DMS153 treated with DMSO at 0.1 percent for 48 hours (cell line): ENCODE data around the gene KIAA1217.
"Not testable (repeated sequence)": the region's sequence is repeated elsewhere in the genome, so short reads cannot be mapped to it uniquely, and the experiment has no call there.

Experiments used
- DNase-seq: peaks from one replicate; lab custom pipeline; 2025; ENCODE audit not compliant: unreplicated experiment; lab: John Stamatoyannopoulos, UW

The KIAA1217 gene

DNA sequence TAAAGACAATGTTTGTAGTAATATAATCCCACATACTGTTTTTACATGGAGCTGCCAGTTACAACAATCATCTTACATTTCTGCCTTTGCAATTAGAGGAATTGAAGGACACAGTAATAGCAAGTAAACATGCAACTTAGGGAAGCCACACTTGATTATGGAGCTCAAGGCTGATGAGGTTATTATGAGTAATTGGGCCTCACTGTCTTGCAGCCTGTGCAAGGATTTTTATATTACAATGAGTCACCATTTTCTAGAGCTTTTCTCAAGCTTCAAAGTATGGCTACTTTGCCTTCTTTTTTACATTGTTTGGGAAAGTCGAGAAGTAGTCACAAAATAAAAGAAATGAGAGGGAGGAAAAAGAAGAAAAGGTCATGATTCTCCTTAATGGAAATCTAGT, 226.4 kb downstream of the KIAA1217 start:
- DNase-seq: no peak

DNA sequence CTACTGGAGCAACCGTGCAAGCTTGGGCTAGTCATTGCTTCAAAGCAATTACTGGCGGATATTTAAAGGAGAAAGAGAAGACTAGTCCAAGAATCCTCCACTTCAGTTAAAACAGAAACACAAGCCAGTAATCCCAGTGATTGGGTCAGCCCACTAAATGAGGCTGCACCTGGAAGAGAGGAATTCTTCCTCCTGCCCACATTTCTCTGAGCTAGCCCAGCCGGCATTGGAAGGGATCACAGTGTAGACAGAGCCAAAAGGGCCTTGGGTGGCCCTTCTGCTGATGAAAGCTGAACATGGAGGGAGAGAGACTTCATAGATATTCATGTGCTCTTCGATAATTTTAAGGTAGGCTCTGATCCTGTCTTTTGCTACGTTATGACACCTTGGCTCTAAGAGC, 228.4 kb downstream of the KIAA1217 start:
- DNase-seq: no peak

GRCh38 chr10:24438800-24439199, 229.9 kb downstream of the KIAA1217 start:
- DNase-seq: no peak

GRCh38 chr10:24439935-24440334, 231.0 kb downstream of the KIAA1217 start:
- no peak for DNase-seq

DNA sequence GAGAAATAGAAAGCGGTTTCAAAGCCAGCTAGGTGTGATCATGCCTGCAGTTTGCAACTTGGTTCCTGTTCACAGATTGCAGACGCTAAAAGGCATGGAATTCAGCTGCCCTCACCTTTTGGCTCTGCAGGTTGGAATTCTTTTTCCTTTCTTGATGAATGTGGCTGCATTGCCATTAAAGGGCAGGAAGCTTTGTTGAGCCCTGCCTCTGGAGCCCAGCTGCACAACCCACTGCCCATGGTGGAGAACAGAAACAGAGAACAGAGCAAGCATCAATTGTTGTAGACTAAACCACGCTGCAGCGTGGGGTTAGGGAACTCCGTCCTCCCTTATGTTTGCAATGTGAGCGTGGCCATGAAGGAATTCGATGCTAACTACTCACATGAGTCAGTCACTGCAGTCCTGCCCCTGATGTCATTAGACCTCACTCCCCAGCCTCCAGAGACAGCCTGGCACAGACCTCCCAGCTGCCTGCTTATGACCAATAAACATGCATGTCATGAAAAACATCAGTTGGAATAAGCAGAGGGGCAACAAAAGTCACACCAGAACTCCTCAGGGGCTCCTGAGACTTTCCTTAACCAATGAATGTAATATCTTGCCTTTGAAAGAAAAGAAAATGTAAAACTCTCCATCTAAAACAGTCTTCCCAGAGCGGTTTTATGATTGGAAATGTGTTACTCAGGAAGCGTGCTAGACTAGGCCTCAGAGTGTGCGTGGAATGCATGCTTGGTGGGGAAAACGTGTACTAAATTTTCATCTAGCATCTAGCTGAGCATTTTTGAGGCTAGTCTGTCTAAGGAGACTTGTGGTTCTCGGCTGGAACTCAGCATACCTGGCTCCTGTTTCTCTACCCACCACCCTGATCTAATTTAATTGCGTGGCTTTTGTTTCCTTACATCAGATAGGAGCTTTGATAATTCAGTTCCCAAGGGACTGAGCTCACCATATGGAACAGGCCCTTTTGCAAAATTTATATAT, 232.2 kb downstream of the KIAA1217 start:
- DNase-seq: no peak

DNA sequence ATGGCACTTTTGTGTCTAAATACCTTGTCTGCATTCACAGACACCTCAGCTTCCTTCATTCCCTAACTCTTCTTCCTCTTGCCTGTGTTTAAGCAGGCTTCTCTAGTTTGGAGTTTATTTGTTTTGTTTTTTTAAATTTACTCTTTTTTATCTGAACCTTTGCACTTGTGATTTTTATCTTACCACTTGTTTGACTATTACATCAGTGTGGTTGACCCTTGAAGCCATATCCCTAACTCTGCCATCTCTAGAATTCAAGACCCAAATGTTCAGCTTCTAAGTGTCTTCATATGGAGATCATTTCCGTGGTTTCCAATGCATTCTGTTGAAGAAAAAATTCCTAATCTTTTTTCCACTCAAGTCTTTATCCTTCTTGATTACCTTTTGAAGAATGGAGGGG, 233.3 kb downstream of the KIAA1217 start:
- no peak for DNase-seq

- not testable (repeated sequence) for DNase-seq
Measured at GRCh38 chr10:24442641-24443174, 233.8 kb downstream of the KIAA1217 start.

GRCh38 chr10:24444337-24444736, 235.4 kb downstream of the KIAA1217 start:
- DNase-seq: no peak

DNA sequence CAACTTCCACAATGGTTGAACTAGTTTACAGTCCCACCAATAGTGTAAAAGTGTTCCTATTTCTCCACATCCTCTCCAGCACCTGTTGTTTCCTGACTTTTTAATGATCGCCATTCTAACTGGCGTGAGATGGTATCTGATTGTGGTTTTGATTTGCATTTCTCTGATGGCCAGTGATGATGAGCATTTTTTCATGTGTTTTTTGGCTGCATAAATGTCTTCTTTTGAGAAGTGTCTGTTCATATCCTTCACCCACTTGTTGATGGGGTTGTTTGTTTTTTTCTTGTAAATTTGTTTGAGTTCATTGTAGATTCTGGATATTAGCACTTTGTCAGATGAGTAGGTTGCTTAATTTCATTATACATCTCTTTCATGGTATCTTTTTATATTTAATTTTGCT, 237.0 kb downstream of the KIAA1217 start:
- DNase-seq: not testable (repeated sequence)

- no peak for DNase-seq
Measured at GRCh38 chr10:24446739-24447138, 237.8 kb downstream of the KIAA1217 start.

GRCh38 chr10:24448351-24448999, 239.5 kb downstream of the KIAA1217 start:
- DNase-seq: no peak

GRCh38 chr10:24449321-24449740, 240.4 kb downstream of the KIAA1217 start:
- DNase-seq: no peak

DNA sequence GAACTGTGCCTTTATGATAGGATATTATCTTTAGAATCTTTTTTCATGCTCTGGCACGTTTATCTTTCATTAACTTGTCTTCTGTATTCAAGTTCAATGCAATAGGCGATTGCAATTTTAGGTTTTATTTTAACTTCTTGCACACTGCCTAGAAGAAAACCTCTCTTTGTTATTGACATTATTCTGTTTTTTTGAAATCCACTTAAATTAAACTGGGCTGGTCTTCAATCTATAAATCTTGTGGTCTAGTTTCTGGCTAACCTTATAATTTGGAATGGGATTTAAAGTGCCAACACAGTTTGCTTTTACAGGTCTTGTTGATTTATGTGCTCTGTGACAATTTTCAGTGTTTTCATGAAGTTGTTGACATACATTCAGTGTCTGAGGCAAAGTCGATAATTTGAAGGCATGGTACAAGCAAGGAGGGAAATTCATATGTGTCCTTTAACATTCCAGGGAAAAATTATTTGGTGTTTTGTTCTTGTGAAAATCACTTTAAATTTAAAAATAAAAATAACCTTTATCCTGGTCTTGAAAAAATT, 240.9 kb downstream of the KIAA1217 start:
- DNase-seq: no peak

- no peak for DNase-seq
Measured at GRCh38 chr10:24451325-24451820, 242.4 kb downstream of the KIAA1217 start.

- no peak for DNase-seq
Measured at GRCh38 chr10:24452030-24452429, 243.1 kb downstream of the KIAA1217 start.

DNA sequence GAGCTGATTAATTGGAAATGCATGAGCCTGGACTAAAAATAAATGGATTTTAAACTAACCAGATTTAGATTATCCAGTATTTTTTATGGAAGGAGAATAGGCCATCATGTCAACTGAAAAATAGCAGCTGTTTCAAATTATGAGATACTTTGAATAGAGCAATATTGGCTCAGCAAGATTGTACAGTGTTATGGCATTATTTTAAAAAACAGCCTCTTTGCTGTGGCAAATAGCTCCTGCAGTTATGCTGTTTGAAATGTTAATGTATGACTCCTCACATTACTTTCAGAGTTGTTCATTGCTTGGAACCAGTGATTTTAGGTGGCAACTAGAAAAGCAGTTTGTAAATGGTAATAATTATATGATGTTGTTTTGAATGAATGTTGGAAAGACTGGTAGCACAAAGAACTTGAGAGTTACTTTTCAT, 244.5 kb downstream of the KIAA1217 start:
- no peak for DNase-seq

DNA sequence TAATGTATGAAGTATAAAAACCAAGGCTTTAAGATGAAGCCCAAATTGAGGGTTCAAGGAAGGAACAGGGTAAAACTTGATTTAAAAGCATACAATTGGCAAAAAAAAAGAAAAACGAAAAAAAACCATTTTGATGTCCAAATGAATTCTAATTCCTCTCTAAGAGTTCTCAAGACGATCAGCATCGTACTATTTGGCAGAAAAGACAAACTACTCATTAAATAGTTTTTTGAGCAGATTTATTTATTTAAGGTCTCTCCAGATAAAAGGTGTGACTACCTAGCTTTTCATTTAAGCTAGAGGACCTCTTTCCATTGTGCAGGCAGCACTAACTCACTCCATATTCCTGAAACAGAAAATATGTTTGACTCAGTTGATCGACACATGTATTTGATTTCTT, 245.0 kb downstream of the KIAA1217 start:
- DNase-seq: no peak

DNA sequence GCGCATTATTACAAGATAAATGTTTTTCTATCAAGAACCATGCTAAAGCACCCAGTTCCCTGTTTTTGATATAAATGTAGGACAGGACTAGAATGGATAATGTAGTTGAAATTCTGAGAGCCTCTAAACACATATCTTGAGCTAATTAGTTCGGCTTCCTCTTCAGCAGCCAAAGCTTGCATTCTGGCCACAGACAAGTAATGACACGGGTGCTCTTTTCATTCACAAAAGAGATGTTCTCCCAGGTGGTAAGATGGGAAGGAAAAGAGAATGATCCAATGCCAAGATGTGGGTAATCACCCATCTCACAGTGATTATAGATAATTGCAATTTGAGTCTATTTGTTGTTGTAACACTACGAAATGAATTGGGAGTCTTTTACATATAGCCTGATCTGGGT, 246.5 kb downstream of the KIAA1217 start:
- DNase-seq: no peak

GRCh38 chr10:24456322-24456721, 247.4 kb downstream of the KIAA1217 start:
- no peak for DNase-seq

- no peak for DNase-seq
Measured at GRCh38 chr10:24457661-24458318, 248.9 kb downstream of the KIAA1217 start.

DNA sequence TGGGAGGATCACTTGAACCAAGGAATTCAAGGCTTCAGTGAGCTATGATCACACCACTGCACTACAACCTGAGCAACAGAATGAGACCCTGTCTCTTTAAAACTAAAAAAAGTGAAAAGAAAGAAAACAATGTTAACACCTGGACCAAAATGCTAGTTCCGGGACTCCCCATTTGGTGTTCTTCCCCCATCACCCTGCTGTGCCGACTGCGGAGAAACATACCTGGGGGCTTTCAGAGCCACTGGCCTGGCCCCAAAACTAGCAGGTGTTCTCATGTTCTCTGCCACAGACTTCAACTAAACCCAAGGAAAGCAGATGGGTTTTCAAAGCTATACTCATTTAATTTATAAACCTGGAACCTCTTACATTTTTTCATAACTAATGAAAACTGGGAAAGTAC, 250.9 kb downstream of the KIAA1217 start:
- no peak for DNase-seq
